ENCODE data around the gene TBX6. TPM values are rescaled to one million over a fixed set of nuclear protein-coding genes. Genes with fewer than 3 reads are reported as not detected.

TBX6 gene
- total RNA-seq, 1 donor: 0.10 TPM

- H3K27me3 ChIP-seq (ENCODE audit: insufficient read depth, low read length): no peaks in the 10 kb centered on the region
- no peak overlapping the region for H3K4me3 ChIP-seq (ENCODE audit: low read length)
- H3K4me1 ChIP-seq (ENCODE audit: insufficient read depth, low read length): peaks cover 33% of the 10 kb centered on the region
- H3K9me3 ChIP-seq (ENCODE audit: low read depth, low read length): no peaks in the 10 kb centered on the region
These were observed 6.9 kb downstream of the TBX6 start for GRCh38 chr16:30084816-30085159.

- H3K9me3 ChIP-seq (ENCODE audit: low read depth, low read length): no peaks in the 10 kb centered on the region
- no peaks in the 10 kb centered on the region for H3K27me3 ChIP-seq (ENCODE audit: insufficient read depth, low read length)
- peaks cover 27% of the 10 kb centered on the region for H3K4me1 ChIP-seq (ENCODE audit: insufficient read depth, low read length)
- H3K4me3 ChIP-seq (ENCODE audit: low read length): no peak overlapping the region
These were observed 7.5 kb downstream of the TBX6 start for GRCh38 chr16:30084096-30084815.

GRCh38 chr16:30083216-30084055 lies 8.3 kb downstream of the TBX6 start:
- peaks cover 25% of the 10 kb centered on the region for H3K4me1 ChIP-seq (ENCODE audit: insufficient read depth, low read length)
- no peaks in the 10 kb centered on the region for H3K9me3 ChIP-seq (ENCODE audit: low read depth, low read length)
- no peaks in the 10 kb centered on the region for H3K27me3 ChIP-seq (ENCODE audit: insufficient read depth, low read length)
- H3K4me3 ChIP-seq (ENCODE audit: low read length): no peak overlapping the region

- peaks cover 25% of the 10 kb centered on the region for H3K4me1 ChIP-seq (ENCODE audit: insufficient read depth, low read length)
These were observed 9.1 kb downstream of the TBX6 start for GRCh38 chr16:30082545-30083090.

GRCh38 chr16:30079480-30079879 lies 12.2 kb downstream of the TBX6 start:
- no peak overlapping the region for H3K4me3 ChIP-seq (ENCODE audit: low read length)
- H3K27me3 ChIP-seq (ENCODE audit: insufficient read depth, low read length): no peaks in the 10 kb centered on the region
- H3K4me1 ChIP-seq (ENCODE audit: insufficient read depth, low read length): peaks cover 36% of the 10 kb centered on the region
- H3K9me3 ChIP-seq (ENCODE audit: low read depth, low read length): no peaks in the 10 kb centered on the region

More at GRCh38 chr16:30082545-30083090, 9.1 kb downstream of the TBX6 start:
- Histone ChIP-seq H3K27me3 (ENCODE audit: insufficient read depth, low read length) (no peaks in the 10 kb centered on the region), H3K9me3 (ENCODE audit: low read depth, low read length) (no peaks in the 10 kb centered on the region), H3K4me3 (ENCODE audit: low read length) (no peak overlapping the region)

GRCh38 chr16:30078744-30079143 lies 13.0 kb downstream of the TBX6 start:
- Histone ChIP-seq H3K9me3 (ENCODE audit: low read depth, low read length) (no peaks in the 10 kb centered on the region), H3K27me3 (ENCODE audit: insufficient read depth, low read length) (no peaks in the 10 kb centered on the region), H3K4me3 (ENCODE audit: low read length) (no peak overlapping the region), H3K4me1 (ENCODE audit: insufficient read depth, low read length) (peaks cover 36% of the 10 kb centered on the region)

- peaks cover 36% of the 10 kb centered on the region for H3K4me1 ChIP-seq (ENCODE audit: insufficient read depth, low read length)
- H3K4me3 ChIP-seq (ENCODE audit: low read length): no peak overlapping the region
- no peaks in the 10 kb centered on the region for H3K9me3 ChIP-seq (ENCODE audit: low read depth, low read length)
- H3K27me3 ChIP-seq (ENCODE audit: insufficient read depth, low read length): no peaks in the 10 kb centered on the region
These were observed 14.1 kb downstream of the TBX6 start for GRCh38 chr16:30077656-30078055.

GRCh38 chr16:30076276-30076791 lies 15.4 kb downstream of the TBX6 start:
- H3K27me3 ChIP-seq (ENCODE audit: insufficient read depth, low read length): no peaks in the 10 kb centered on the region
- H3K9me3 ChIP-seq (ENCODE audit: low read depth, low read length): no peaks in the 10 kb centered on the region
- peaks cover 36% of the 10 kb centered on the region for H3K4me1 ChIP-seq (ENCODE audit: insufficient read depth, low read length)
- H3K4me3 ChIP-seq (ENCODE audit: low read length): peak overlapping the region; percentile 85

- no peaks in the 10 kb centered on the region for H3K27me3 ChIP-seq (ENCODE audit: insufficient read depth, low read length)
- no peaks in the 10 kb centered on the region for H3K9me3 ChIP-seq (ENCODE audit: low read depth, low read length)
- peaks cover 36% of the 10 kb centered on the region for H3K4me1 ChIP-seq (ENCODE audit: insufficient read depth, low read length)
- H3K4me3 ChIP-seq (ENCODE audit: low read length): peak within 1 kb of the TSS; percentile 85
These were observed 16.0 kb downstream of the TBX6 start, which contains the start of gene PPP4C for GRCh38 chr16:30075503-30076275. Gene PPP4C (plus strand): TSS chr16:30075994. CDS start chr16:30076378, 384 bp downstream.

GRCh38 chr16:30070490-30070889 lies 21.2 kb downstream of the TBX6 start:
- Histone ChIP-seq H3K4me3 (ENCODE audit: low read length) (no peak overlapping the region), H3K27me3 (ENCODE audit: insufficient read depth, low read length) (no peaks in the 10 kb centered on the region), H3K9me3 (ENCODE audit: low read depth, low read length) (no peaks in the 10 kb centered on the region), H3K4me1 (ENCODE audit: insufficient read depth, low read length) (peaks cover 48% of the 10 kb centered on the region)

- Histone ChIP-seq H3K27me3 (ENCODE audit: insufficient read depth, low read length) (no peaks in the 10 kb centered on the region), H3K4me1 (ENCODE audit: insufficient read depth, low read length) (peaks cover 42% of the 10 kb centered on the region), H3K9me3 (ENCODE audit: low read depth, low read length) (no peaks in the 10 kb centered on the region), H3K4me3 (ENCODE audit: low read length) (no peak overlapping the region)
These were observed 21.9 kb downstream of the TBX6 start for GRCh38 chr16:30069611-30070462.

- no peaks in the 10 kb centered on the region for H3K27me3 ChIP-seq (ENCODE audit: insufficient read depth, low read length)
- peaks cover 41% of the 10 kb centered on the region for H3K4me1 ChIP-seq (ENCODE audit: insufficient read depth, low read length)
These were observed 22.7 kb downstream of the TBX6 start for GRCh38 chr16:30068750-30069610.

GRCh38 chr16:30068333-30068732 lies 23.4 kb downstream of the TBX6 start:
- Histone ChIP-seq H3K9me3 (ENCODE audit: low read depth, low read length) (no peaks in the 10 kb centered on the region), H3K27me3 (ENCODE audit: insufficient read depth, low read length) (no peaks in the 10 kb centered on the region), H3K4me1 (ENCODE audit: insufficient read depth, low read length) (peaks cover 47% of the 10 kb centered on the region)

More at GRCh38 chr16:30068750-30069610, 22.7 kb downstream of the TBX6 start:
- Histone ChIP-seq H3K4me3 (ENCODE audit: low read length) (no peak overlapping the region), H3K9me3 (ENCODE audit: low read depth, low read length) (no peaks in the 10 kb centered on the region)

More at GRCh38 chr16:30068333-30068732, 23.4 kb downstream of the TBX6 start:
- H3K4me3 ChIP-seq (ENCODE audit: low read length): no peak overlapping the region

All from mononuclear cell (primary cell).